Upper lobe of left lung (tissue), 4 donors: ENCODE measurements around the gene FOXC2.

Experiments
- CTCF ChIP-seq, 6 experiments: fragments of 450-650 bp in 4 of 6; fragments of 200-600 bp in 2 of 6; sonication (generic) in 2 of 6; IDR thresholded peaks; one replicate each; pipeline ENCODE4 v1.5.1; 2016 to 2019; ENCODE audit warnings: antibody characterized with exemption in 6 of 6
- POLR2A ChIP-seq, 4 donors: fragments of 450-650 bp; IDR thresholded peaks; one replicate each; pipeline ENCODE4 v1.5.1; 2016 to 2017; ENCODE audit warnings: antibody characterized with exemption in 4 of 4, mild to moderate bottlenecking in 2 of 4

- TF ChIP-seq CTCF (IDR thresholded peaks at IDR 0.05): no peak
- no peak for TF ChIP-seq POLR2A (IDR thresholded peaks at IDR 0.05)
These were observed 46.1 kb upstream of the FOXC2 start for GRCh38 chr16:86520317-86521210.
